Hippocampal formation (tissue), 2 donors: Measurements from ENCODE around the gene CDYL2.
"Not testable (repeated sequence)": the region's sequence is repeated elsewhere in the genome, so short reads cannot be mapped to it uniquely, and the experiment has no call there.

Experiments
- DNase-seq, 2 donors: peaks; one replicate each; lab custom pipeline; 2025; lab: John Stamatoyannopoulos, UW

The CDYL2 gene

GRCh38 chr16:80807906-80808305 is 3.5 kb upstream of the CDYL2 start:
- no peak for DNase-seq

- no peak for DNase-seq
These were observed 2.5 kb upstream of the CDYL2 start for GRCh38 chr16:80806927-80807340.

- DNase-seq, result no peak
These were observed 1.9 kb upstream of the CDYL2 start for GRCh38 chr16:80806289-80806688.

GRCh38 chr16:80804056-80804525 is 307 bp downstream of the CDYL2 start:
- DNase-seq, result peak in 1 of 2 donors; percentile 8

- DNase-seq, result no peak
These were observed 901 bp downstream of the CDYL2 start for GRCh38 chr16:80803339-80804055.

- DNase-seq, result no peak
These were observed 1.5 kb downstream of the CDYL2 start for GRCh38 chr16:80802902-80803301.

- no peak for DNase-seq
These were observed 2.3 kb downstream of the CDYL2 start for GRCh38 chr16:80802138-80802537.

- no peak for DNase-seq
These were observed 10.3 kb downstream of the CDYL2 start for GRCh38 chr16:80794071-80794470.

- DNase-seq, result no peak
These were observed 12.4 kb downstream of the CDYL2 start for GRCh38 chr16:80792031-80792430.

- no peak for DNase-seq
These were observed 13.0 kb downstream of the CDYL2 start for GRCh38 chr16:80791411-80791810.

- no peak for DNase-seq
These were observed 13.6 kb downstream of the CDYL2 start for GRCh38 chr16:80790751-80791150.

GRCh38 chr16:80788027-80788426 is 16.4 kb downstream of the CDYL2 start:
- no peak for DNase-seq

- not testable (repeated sequence) for DNase-seq
These were observed 17.8 kb downstream of the CDYL2 start for GRCh38 chr16:80786561-80786960.

GRCh38 chr16:80784951-80785350 is 19.4 kb downstream of the CDYL2 start:
- DNase-seq, result no peak

GRCh38 chr16:80778703-80779102 is 25.7 kb downstream of the CDYL2 start:
- DNase-seq, result no peak

- DNase-seq, result no peak
These were observed 27.5 kb downstream of the CDYL2 start for GRCh38 chr16:80776856-80777255.

GRCh38 chr16:80775450-80775849 is 28.9 kb downstream of the CDYL2 start:
- no peak for DNase-seq

- no peak for DNase-seq
These were observed 37.6 kb downstream of the CDYL2 start for GRCh38 chr16:80766798-80767197.

- DNase-seq, result no peak
These were observed 44.8 kb downstream of the CDYL2 start for GRCh38 chr16:80759419-80760162.

GRCh38 chr16:80754476-80754875 is 49.9 kb downstream of the CDYL2 start:
- DNase-seq, result no peak

GRCh38 chr16:80752541-80752940 is 51.9 kb downstream of the CDYL2 start:
- DNase-seq, result no peak

GRCh38 chr16:80751167-80751566 is 53.2 kb downstream of the CDYL2 start:
- DNase-seq, result no peak

GRCh38 chr16:80746231-80746630 is 58.2 kb downstream of the CDYL2 start:
- DNase-seq, result no peak
